Stimulated activated CD4-positive, alpha-beta T cell treated with anti-CD3 and anti-CD28 coated beads, Interleukin-12 subunit alpha, Interleukin-12 subunit beta, amount 100 ng/mL, for 48 hours (primary cell): ENCODE data around the gene CPO.

Experiments
- DNase-seq, 3 donors: peaks; one replicate each; pipeline ENCODE4 v3.0.0-alpha.2; 2020; ENCODE audit warnings: low read depth in 2 of 3, low spot score in 1 of 3

CPO gene

GRCh38 chr2:207008105-207008990 is 69.0 kb downstream of the CPO start:
- no peak for DNase-seq

GRCh38 chr2:207012461-207012860 is 73.1 kb downstream of the CPO start:
- DNase-seq: no peak

GRCh38 chr2:207014424-207014823 is 75.1 kb downstream of the CPO start:
- no peak for DNase-seq

- DNase-seq: no peak
These were observed 76.6 kb downstream of the CPO start for GRCh38 chr2:207015901-207016300.
